ENCODE results near the gene MAN1A1.

MAN1A1 gene

DNA sequence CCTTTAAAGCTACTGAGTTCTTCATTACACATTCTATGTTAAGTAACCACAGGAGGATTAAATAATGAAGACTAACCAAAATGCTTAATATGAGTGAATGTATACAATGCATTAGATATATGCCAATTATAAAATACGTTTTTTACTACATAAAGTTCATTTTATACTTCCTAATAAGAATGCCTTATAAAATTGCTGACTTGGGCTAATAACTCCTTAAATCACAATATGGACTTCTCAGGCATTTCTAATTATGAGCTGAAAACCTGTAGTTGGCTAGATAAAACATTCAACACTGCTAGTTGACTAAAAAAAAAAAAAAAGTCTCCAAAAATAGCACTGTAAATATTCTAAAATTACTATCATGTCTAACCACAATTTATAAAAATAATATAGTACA, 11.8 kb downstream of the MAN1A1 start:
- Histone ChIP-seq H3K4me1 (ENCODE audit: control insufficient read depth, insufficient read depth, low read length, poor library complexity, severe bottlenecking) (peaks cover 4% of the 10 kb centered on the region), H3K4me3 (ENCODE audit: insufficient read depth, low read depth, low read length, poor library complexity, severe bottlenecking) (no peak overlapping the region), H3K27me3 (replicated peaks; ENCODE audit: control insufficient read depth, insufficient read depth, low read length, poor library complexity, severe bottlenecking) (no peaks in the 10 kb centered on the region), H3K27ac (ENCODE audit: insufficient read depth, low read length, poor library complexity, severe bottlenecking) (no peak overlapping the region), H3K9me3 (ENCODE audit: control insufficient read depth, low read length) (no peaks in the 10 kb centered on the region), H3K36me3 (ENCODE audit: control insufficient read depth, insufficient read depth, low read length) (no peaks in the 10 kb centered on the region)
- DNase-seq: no peak

DNA sequence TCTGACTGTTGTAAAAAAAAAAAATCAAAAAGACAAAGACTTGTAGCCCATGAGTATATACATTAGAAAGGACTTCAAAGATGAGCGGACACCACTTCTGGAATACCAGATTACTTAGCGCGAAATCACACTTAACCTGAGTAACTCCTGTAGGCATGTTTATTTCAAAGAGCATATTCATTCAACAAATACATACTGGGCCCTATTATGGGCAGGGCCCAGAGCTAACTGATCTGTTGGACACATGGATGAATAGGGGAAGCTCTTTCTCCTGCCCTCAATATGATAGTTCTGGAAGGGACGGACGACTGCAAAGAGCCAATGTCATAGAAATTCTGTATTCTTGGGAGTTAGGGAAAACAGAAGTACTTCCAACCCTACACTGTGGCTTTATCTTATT, 12.3 kb downstream of the MAN1A1 start:
- Histone ChIP-seq H3K4me3 (ENCODE audit: insufficient read depth, low read depth, low read length, poor library complexity, severe bottlenecking) (no peak overlapping the region), H3K27me3 (replicated peaks; ENCODE audit: control insufficient read depth, insufficient read depth, low read length, poor library complexity, severe bottlenecking) (no peaks in the 10 kb centered on the region), H3K9me3 (ENCODE audit: control insufficient read depth, low read length) (no peaks in the 10 kb centered on the region), H3K27ac (ENCODE audit: insufficient read depth, low read length, poor library complexity, severe bottlenecking) (no peak overlapping the region), H3K36me3 (ENCODE audit: control insufficient read depth, insufficient read depth, low read length) (no peaks in the 10 kb centered on the region), H3K4me1 (ENCODE audit: control insufficient read depth, insufficient read depth, low read length, poor library complexity, severe bottlenecking) (peaks cover 4% of the 10 kb centered on the region)
- DNase-seq: no peak

DNA sequence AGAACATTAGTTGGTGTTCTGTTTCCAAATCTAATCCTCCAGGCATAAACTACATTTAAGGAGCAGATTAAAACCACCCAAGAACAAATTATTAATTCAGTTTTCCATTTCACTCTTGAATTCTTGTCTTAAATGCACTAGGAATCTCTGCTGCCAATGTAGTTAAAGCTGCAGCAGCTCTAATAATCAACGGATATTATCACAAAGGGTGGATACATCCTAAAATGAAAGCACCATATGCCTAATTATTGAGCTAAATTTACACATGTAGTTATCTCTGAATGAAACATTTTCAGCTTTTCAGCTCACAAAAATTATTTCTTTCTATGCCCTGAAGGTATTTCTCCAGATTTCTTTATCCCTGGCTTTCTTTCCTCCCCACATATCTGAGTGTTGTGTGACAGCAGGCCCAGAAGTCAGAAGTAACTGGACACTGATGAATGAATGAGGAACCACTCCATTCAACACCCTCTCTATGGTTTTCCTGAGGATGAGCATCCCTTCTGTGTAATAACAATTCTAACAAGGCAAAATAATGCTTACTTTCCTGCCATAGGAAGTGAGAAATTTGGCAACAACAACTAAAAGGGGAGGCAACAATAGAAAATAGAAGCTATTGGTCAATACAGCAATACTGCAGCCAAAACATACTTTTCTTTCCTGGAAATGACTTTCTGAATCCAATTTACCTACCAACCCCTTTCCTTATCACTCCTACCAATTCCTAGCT, 14.9 kb downstream of the MAN1A1 start:
- H3K36me3 ChIP-seq (ENCODE audit: control insufficient read depth, insufficient read depth, low read length): no peaks in the 10 kb centered on the region
- H3K4me3 ChIP-seq (ENCODE audit: insufficient read depth, low read depth, low read length, poor library complexity, severe bottlenecking): no peak overlapping the region
- no peak overlapping the region for H3K27ac ChIP-seq (ENCODE audit: insufficient read depth, low read length, poor library complexity, severe bottlenecking)
- no peaks in the 10 kb centered on the region for H3K4me1 ChIP-seq (ENCODE audit: control insufficient read depth, insufficient read depth, low read length, poor library complexity, severe bottlenecking)
- H3K9me3 ChIP-seq (ENCODE audit: control insufficient read depth, low read length): no peaks in the 10 kb centered on the region
- DNase-seq: no peak
- H3K27me3 ChIP-seq (replicated peaks; ENCODE audit: control insufficient read depth, insufficient read depth, low read length, poor library complexity, severe bottlenecking): no peaks in the 10 kb centered on the region

GRCh38 chr6:119333707-119334295, 15.8 kb downstream of the MAN1A1 start:
- no peaks in the 10 kb centered on the region for H3K9me3 ChIP-seq (ENCODE audit: control insufficient read depth, low read length)

GRCh38 chr6:119333063-119333609, 16.4 kb downstream of the MAN1A1 start:
- DNase-seq: no peak
- Histone ChIP-seq H3K36me3 (ENCODE audit: control insufficient read depth, insufficient read depth, low read length) (no peaks in the 10 kb centered on the region), H3K9me3 (ENCODE audit: control insufficient read depth, low read length) (no peaks in the 10 kb centered on the region), H3K4me3 (ENCODE audit: insufficient read depth, low read depth, low read length, poor library complexity, severe bottlenecking) (no peak overlapping the region), H3K27ac (ENCODE audit: insufficient read depth, low read length, poor library complexity, severe bottlenecking) (no peak overlapping the region), H3K4me1 (ENCODE audit: control insufficient read depth, insufficient read depth, low read length, poor library complexity, severe bottlenecking) (no peaks in the 10 kb centered on the region), H3K27me3 (replicated peaks; ENCODE audit: control insufficient read depth, insufficient read depth, low read length, poor library complexity, severe bottlenecking) (no peaks in the 10 kb centered on the region)

More at GRCh38 chr6:119333707-119334295, 15.8 kb downstream of the MAN1A1 start:
- Histone ChIP-seq H3K36me3 (ENCODE audit: control insufficient read depth, insufficient read depth, low read length) (no peaks in the 10 kb centered on the region), H3K4me3 (ENCODE audit: insufficient read depth, low read depth, low read length, poor library complexity, severe bottlenecking) (no peak overlapping the region), H3K27me3 (replicated peaks; ENCODE audit: control insufficient read depth, insufficient read depth, low read length, poor library complexity, severe bottlenecking) (no peaks in the 10 kb centered on the region), H3K4me1 (ENCODE audit: control insufficient read depth, insufficient read depth, low read length, poor library complexity, severe bottlenecking) (no peaks in the 10 kb centered on the region), H3K27ac (ENCODE audit: insufficient read depth, low read length, poor library complexity, severe bottlenecking) (no peak overlapping the region)
- DNase-seq: no peak

DNA sequence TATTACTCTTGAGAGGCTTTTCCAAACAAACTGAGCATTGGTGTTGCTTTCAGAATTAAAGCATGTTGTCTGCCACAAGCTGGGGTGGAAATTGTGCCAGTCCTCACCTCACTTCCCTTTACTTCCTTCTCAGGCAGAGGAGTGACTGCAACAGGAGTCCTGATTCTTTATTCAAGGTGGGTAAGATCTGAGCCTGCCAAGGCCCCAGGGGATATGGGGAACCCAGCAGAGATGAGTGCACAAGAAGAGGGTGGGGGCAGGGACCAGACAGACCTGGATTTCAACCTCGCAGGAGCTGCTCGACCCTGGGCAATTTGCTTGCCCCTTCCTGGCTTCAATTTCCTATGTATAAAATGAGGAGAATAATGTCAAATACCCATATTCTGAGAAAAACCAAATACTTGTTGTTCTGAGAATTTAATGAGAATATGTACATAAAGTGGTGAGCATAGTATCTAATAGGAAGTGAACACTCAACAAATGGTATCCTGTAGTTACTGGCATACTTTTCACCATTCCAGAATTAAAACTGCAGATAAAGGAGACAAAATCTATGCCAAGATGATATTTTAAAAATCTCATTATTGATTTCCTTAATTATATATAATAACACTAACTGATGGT, 17.8 kb downstream of the MAN1A1 start:
- no peak for DNase-seq
- no peak overlapping the region for H3K4me3 ChIP-seq (ENCODE audit: insufficient read depth, low read depth, low read length, poor library complexity, severe bottlenecking)
- no peaks in the 10 kb centered on the region for H3K36me3 ChIP-seq (ENCODE audit: control insufficient read depth, insufficient read depth, low read length)
- H3K27ac ChIP-seq (ENCODE audit: insufficient read depth, low read length, poor library complexity, severe bottlenecking): no peak overlapping the region
- H3K27me3 ChIP-seq (replicated peaks; ENCODE audit: control insufficient read depth, insufficient read depth, low read length, poor library complexity, severe bottlenecking): no peaks in the 10 kb centered on the region
- no peaks in the 10 kb centered on the region for H3K9me3 ChIP-seq (ENCODE audit: control insufficient read depth, low read length)
- H3K4me1 ChIP-seq (ENCODE audit: control insufficient read depth, insufficient read depth, low read length, poor library complexity, severe bottlenecking): no peaks in the 10 kb centered on the region

- Histone ChIP-seq H3K27ac (ENCODE audit: insufficient read depth, low read length, poor library complexity, severe bottlenecking) (no peak overlapping the region), H3K9me3 (ENCODE audit: control insufficient read depth, low read length) (no peaks in the 10 kb centered on the region), H3K27me3 (replicated peaks; ENCODE audit: control insufficient read depth, insufficient read depth, low read length, poor library complexity, severe bottlenecking) (no peaks in the 10 kb centered on the region), H3K4me1 (ENCODE audit: control insufficient read depth, insufficient read depth, low read length, poor library complexity, severe bottlenecking) (no peaks in the 10 kb centered on the region), H3K36me3 (ENCODE audit: control insufficient read depth, insufficient read depth, low read length) (no peaks in the 10 kb centered on the region), H3K4me3 (ENCODE audit: insufficient read depth, low read depth, low read length, poor library complexity, severe bottlenecking) (no peak overlapping the region)
- no peak for DNase-seq
Measured at GRCh38 chr6:119330520-119331113, 18.9 kb downstream of the MAN1A1 start.

GRCh38 chr6:119329794-119330180, 19.8 kb downstream of the MAN1A1 start:
- H3K36me3 ChIP-seq (ENCODE audit: control insufficient read depth, insufficient read depth, low read length): no peaks in the 10 kb centered on the region
- no peak overlapping the region for H3K27ac ChIP-seq (ENCODE audit: insufficient read depth, low read length, poor library complexity, severe bottlenecking)
- no peak overlapping the region for H3K4me3 ChIP-seq (ENCODE audit: insufficient read depth, low read depth, low read length, poor library complexity, severe bottlenecking)
- H3K4me1 ChIP-seq (ENCODE audit: control insufficient read depth, insufficient read depth, low read length, poor library complexity, severe bottlenecking): no peaks in the 10 kb centered on the region
- no peaks in the 10 kb centered on the region for H3K27me3 ChIP-seq (replicated peaks; ENCODE audit: control insufficient read depth, insufficient read depth, low read length, poor library complexity, severe bottlenecking)
- no peaks in the 10 kb centered on the region for H3K9me3 ChIP-seq (ENCODE audit: control insufficient read depth, low read length)
- no peak for DNase-seq

GRCh38 chr6:119328892-119329793, 20.4 kb downstream of the MAN1A1 start:
- Histone ChIP-seq H3K27me3 (replicated peaks; ENCODE audit: control insufficient read depth, insufficient read depth, low read length, poor library complexity, severe bottlenecking) (no peaks in the 10 kb centered on the region), H3K4me3 (ENCODE audit: insufficient read depth, low read depth, low read length, poor library complexity, severe bottlenecking) (no peak overlapping the region), H3K36me3 (ENCODE audit: control insufficient read depth, insufficient read depth, low read length) (no peaks in the 10 kb centered on the region), H3K4me1 (ENCODE audit: control insufficient read depth, insufficient read depth, low read length, poor library complexity, severe bottlenecking) (no peaks in the 10 kb centered on the region), H3K27ac (ENCODE audit: insufficient read depth, low read length, poor library complexity, severe bottlenecking) (no peak overlapping the region), H3K9me3 (ENCODE audit: control insufficient read depth, low read length) (no peaks in the 10 kb centered on the region)
- no peak for DNase-seq

Data from effector memory CD4-positive, alpha-beta T cell (primary cell).